Urinary bladder (tissue), 4 donors: Measurements from ENCODE around the gene TBX1. TPM values are rescaled to one million over a fixed set of nuclear protein-coding genes. Genes with fewer than 3 reads are reported as not detected.

Source experiments
- DNase-seq: peaks from one replicate; pipeline ENCODE4 v3.0.0-alpha.2; 2015; ENCODE audit errors: extremely low spot score
- H3K27ac ChIP-seq: one replicate; pipeline ENCODE4 v1.5.1; 2013; ENCODE audit warnings: low read depth, mild to moderate bottlenecking, moderate library complexity
- H3K36me3 ChIP-seq: one replicate; pipeline ENCODE4 v1.6.1; 2013; ENCODE audit warnings: mild to moderate bottlenecking, moderate library complexity; ENCODE audit not compliant: insufficient read depth
- H3K4me1 ChIP-seq: one replicate; pipeline ENCODE4 v1.6.1; 2013; ENCODE audit warnings: mild to moderate bottlenecking, moderate library complexity; ENCODE audit not compliant: insufficient read depth
- H3K4me3 ChIP-seq: one replicate; pipeline ENCODE4 v1.5.1; 2013; ENCODE audit warnings: low read depth, low read length
- WGBS: extraction: QIAGEN DNeasy Blood & Tissue Kit; methylation state at CpG from one replicate; pipeline ENCODE4 v1.1.7; 2013; 5-methylcytosine and 5-hydroxymethylcytosine counted together
- polyA plus RNA-seq: library from polyadenylated mRNA; stranded (reverse); fragments of 200-250 nt; gene quantifications from one replicate; pipeline ENCODE4 v1.2.3, GENCODE V29; 2013
- total RNA-seq: library from RNA; depleted of rRNA; stranded (reverse); fragments of >200 nt; gene quantifications from one replicate; pipeline ENCODE4 v1.2.3, GENCODE V29; 2014
- donor health status: healthy with polysubstance abuse.
- donor health status: healthy.

TBX1 gene
- total and polyA plus RNA-seq, 2 donors, result 1.2 to 1.4 TPM

GRCh38 chr22:19757140-19757984 is 3.2 kb upstream of the TBX1 start:
- no peak for DNase-seq
- H3K4me1 ChIP-seq, result no peaks in the 10 kb centered on the region
- no peaks in the 10 kb centered on the region for H3K36me3 ChIP-seq
- 36% methylated on average over 16 of the region's 16 CpGs for WGBS
- no peak overlapping the region for H3K27ac ChIP-seq
- no peak overlapping the region for H3K4me3 ChIP-seq

DNA sequence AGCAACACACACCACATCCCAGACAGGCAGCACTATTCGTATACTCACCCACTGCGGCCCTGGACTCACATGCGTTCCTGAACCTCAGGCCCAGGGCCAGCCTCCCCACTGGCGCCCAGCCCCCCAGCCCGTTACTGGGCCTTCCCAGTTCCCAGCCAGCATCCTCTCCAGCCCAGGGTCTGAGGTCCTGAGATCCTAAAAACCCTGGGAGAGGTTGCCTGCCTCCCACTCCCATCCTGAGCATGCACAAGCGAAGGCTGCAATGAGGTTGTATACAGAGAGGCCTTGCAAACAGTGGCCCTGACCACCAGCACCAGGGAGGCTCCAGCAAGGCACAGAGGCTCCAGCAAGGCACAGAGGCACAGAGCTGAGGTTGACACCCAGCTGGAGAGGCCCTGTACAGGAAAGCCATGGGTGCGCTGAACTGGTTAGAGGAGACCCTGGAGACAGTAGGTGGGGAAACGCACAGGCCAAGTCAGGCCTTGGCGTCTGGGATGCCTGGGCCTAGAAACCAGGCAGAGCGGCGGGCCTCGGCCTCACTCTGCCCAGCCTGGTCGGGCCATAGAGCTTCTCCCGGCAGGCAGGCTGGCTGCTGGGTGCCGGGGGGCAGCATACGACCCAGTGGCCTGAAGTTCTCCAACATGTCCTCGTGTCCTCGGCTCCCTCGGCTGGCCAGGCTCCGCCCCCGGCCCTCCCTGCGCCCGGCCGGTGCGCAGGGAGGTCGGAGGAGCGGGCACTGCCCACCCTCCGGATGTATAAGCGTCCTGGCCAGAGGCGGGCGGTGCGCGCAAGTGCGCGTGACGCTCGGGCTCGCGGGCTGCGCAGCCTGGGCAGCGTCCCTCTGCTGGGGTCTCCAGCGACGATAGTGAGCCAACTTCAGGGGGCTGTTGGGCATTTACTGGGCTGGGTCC is 2.3 kb upstream of the TBX1 start:
- Histone ChIP-seq H3K27ac (no peak overlapping the region), H3K4me1 (no peaks in the 10 kb centered on the region), H3K4me3 (no peak overlapping the region), H3K36me3 (no peaks in the 10 kb centered on the region)
- no peak for DNase-seq
- WGBS, result 33% methylated on average over 43 of the region's 43 CpGs

- no peak for DNase-seq
- 5% methylated on average over 21 of the region's 21 CpGs for WGBS
- Histone ChIP-seq H3K4me1 (no peaks in the 10 kb centered on the region), H3K4me3 (no peak overlapping the region), H3K36me3 (no peaks in the 10 kb centered on the region), H3K27ac (no peak overlapping the region)
Measured at GRCh38 chr22:19758896-19759426, 1.6 kb upstream of the TBX1 start.

DNA sequence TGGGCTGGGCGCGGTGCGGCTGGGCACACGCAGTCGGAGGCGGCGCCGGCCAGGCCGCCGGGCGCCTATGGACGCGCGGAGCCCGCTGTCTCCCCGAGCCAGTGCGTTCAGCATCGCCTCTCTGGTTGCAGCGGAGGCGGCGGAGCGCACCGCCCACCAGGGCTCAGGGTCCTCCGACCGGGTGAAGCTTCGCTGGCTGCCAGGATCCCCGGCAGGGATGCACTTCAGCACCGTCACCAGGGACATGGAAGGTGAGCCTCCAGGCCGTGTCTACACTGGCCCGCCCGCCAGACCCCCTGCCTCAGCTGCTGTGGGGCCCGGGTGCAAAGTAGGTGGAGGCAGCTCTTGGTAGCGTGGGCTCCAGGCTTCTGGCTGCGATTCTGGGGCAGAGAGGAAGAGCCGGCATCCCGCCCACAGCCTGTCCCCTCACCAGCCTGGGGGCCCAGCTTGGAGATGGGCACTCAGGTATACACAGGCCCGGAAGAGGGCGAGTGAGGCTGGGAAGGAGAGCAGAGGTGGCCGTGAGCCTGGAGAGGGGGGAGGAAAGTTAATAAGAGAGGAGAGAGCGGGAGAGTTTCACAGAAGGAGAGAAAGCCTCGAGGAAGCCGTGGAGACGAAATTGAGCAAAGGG is 1.0 kb upstream of the TBX1 start:
- Histone ChIP-seq H3K4me3 (no peak overlapping the region), H3K4me1 (no peaks in the 10 kb centered on the region), H3K36me3 (no peaks in the 10 kb centered on the region), H3K27ac (no peak overlapping the region)
- 3% methylated on average over 43 of the region's 43 CpGs for WGBS
- no peak for DNase-seq

DNA sequence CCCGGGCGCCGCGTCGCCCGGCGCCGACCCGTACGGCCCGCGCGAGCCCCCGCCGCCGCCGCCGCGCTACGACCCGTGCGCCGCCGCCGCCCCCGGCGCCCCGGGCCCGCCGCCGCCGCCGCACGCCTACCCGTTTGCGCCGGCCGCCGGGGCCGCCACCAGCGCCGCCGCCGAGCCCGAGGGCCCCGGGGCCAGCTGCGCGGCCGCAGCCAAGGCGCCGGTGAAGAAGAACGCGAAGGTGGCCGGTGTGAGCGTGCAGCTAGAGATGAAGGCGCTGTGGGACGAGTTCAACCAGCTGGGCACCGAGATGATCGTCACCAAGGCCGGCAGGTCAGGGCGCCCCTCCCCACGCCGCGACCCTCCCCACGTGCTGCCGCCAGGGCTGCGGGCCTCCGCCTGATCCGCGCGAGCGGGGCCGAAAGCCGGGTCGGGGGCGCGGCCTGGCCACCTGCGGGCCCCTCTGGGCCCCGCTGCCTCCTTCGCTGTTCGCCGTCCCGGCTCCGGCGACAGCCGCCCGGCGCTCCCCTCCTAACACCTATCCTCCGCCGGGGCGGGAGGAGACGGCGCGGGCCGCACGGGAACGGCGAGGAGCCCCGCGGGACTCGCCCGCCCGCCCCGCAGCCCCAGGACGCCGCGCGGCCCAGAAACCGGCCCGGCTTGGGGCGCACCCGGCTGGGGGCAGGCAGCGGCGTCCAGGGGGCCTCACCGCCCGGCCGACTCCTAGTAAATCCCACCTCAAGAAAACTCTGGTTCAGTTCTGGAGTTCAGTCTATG is 560 bp downstream of the TBX1 start:
- no peaks in the 10 kb centered on the region for H3K36me3 ChIP-seq
- 8% methylated on average over 117 of the region's 117 CpGs for WGBS
- peak overlapping the region; percentile 38 for H3K4me3 ChIP-seq
- H3K4me1 ChIP-seq, result no peaks in the 10 kb centered on the region
- DNase-seq, result no peak
- H3K27ac ChIP-seq, result no peak overlapping the region

GRCh38 chr22:19761725-19762567 is 1.4 kb downstream of the TBX1 start:
- DNase-seq, result no peak
- Histone ChIP-seq H3K27ac (no peak overlapping the region), H3K4me3 (no peak overlapping the region), H3K36me3 (no peaks in the 10 kb centered on the region), H3K4me1 (no peaks in the 10 kb centered on the region)
- 81% methylated on average over 33 of the region's 33 CpGs for WGBS

DNA sequence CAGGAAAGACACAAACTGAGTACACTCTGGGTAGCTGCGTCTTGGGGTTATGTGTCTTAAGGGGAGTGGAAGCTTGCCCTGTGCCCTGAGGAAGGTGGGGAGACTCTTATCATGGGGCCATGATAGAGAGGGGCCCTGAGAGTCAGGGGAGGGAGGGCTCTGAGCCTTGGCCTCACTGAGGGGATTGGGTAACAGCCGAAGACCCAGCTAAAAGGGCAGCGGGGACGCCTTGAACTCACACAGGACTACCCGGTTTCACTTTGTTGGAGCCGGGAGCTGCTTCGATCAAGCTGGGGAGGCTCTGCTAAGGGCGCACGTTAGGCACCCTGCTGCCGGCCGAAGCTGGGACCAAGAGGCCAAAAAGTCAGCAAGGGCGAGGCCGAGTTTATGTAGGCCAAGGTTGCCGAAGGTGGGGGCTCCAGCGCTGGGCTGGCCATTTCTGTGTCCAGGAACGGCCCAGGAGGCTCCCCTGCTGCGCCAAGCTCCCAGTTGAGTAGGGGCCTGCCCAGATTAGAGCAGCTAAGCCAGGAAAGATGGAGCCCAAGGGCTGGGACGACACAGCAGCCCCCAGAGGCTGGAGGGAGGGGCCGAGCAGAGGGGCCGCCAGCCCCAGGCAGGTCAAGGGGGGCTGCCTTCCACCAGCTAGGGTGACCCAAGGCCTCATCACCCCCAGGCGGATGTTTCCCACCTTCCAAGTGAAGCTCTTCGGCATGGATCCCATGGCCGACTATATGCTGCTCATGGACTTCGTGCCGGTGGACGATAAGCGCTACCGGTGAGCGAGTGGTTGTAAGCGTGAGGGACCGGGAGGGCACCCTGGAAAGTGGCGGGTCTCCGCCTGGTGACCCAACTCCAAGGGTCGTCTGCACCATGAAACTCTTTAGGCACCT is 2.2 kb downstream of the TBX1 start:
- H3K4me3 ChIP-seq, result no peak overlapping the region
- no peak overlapping the region for H3K27ac ChIP-seq
- no peaks in the 10 kb centered on the region for H3K4me1 ChIP-seq
- DNase-seq, result no peak
- 75% methylated on average over 34 of the region's 34 CpGs for WGBS
- no peaks in the 10 kb centered on the region for H3K36me3 ChIP-seq

GRCh38 chr22:19763458-19764298 is 3.1 kb downstream of the TBX1 start:
- H3K36me3 ChIP-seq, result no peaks in the 10 kb centered on the region
- no peak overlapping the region for H3K4me3 ChIP-seq
- WGBS, result 55% methylated on average over 39 of the region's 39 CpGs
- no peak overlapping the region for H3K27ac ChIP-seq
- H3K4me1 ChIP-seq, result no peaks in the 10 kb centered on the region
- no peak for DNase-seq

- no peak overlapping the region for H3K27ac ChIP-seq
- H3K4me1 ChIP-seq, result no peaks in the 10 kb centered on the region
Measured at GRCh38 chr22:19764299-19764593, 3.7 kb downstream of the TBX1 start.

GRCh38 chr22:19764636-19765476 is 4.3 kb downstream of the TBX1 start:
- no peak for DNase-seq
- WGBS, result 53% methylated on average over 25 of the region's 25 CpGs
- no peaks in the 10 kb centered on the region for H3K36me3 ChIP-seq
- no peak overlapping the region for H3K27ac ChIP-seq
- H3K4me1 ChIP-seq, result no peaks in the 10 kb centered on the region
- H3K4me3 ChIP-seq, result no peak overlapping the region

More at GRCh38 chr22:19764299-19764593, 3.7 kb downstream of the TBX1 start:
- 64% methylated on average over 17 of the region's 17 CpGs for WGBS
- no peaks in the 10 kb centered on the region for H3K36me3 ChIP-seq
- DNase-seq, result no peak
- H3K4me3 ChIP-seq, result no peak overlapping the region
